Natural killer cell (primary cell): Measurements from ENCODE around the gene LUC7L. TPM values are rescaled to one million over a fixed set of nuclear protein-coding genes. Genes with fewer than 3 reads are reported as not detected.

Experiments
- ATAC-seq, 3 donors: fragments of 150-1000 bp in 2 of 3; fragments of 200-7000 bp in 1 of 3; cut with Tn5 transposase; 1 replicate in 1 of 3; 2 replicates in 2 of 3; pipeline ENCODE4 v1.10.0; 2021; ENCODE audit warnings: mild to moderate bottlenecking in 2 of 3, moderate library complexity in 2 of 3
- DNase-seq, 2 donors: peaks; one replicate each; pipeline versions ENCODE4 v3.0.0 to v3.0.0-alpha.2; 2013 to 2021; ENCODE audit warnings: mixed read lengths in 1 of 2
- H3K27ac ChIP-seq: one replicate; pipeline ENCODE4 v1.5.1; 2013; ENCODE audit warnings: mild to moderate bottlenecking, low read length
- H3K27me3 ChIP-seq: one replicate; pipeline ENCODE4 v1.6.1; 2013; ENCODE audit warnings: low read length; ENCODE audit not compliant: control insufficient read depth, insufficient read depth
- H3K36me3 ChIP-seq: one replicate; pipeline ENCODE4 v1.6.1; 2013; ENCODE audit warnings: low read length; ENCODE audit not compliant: control insufficient read depth, insufficient read depth
- H3K4me1 ChIP-seq: one replicate; pipeline ENCODE4 v1.6.1; 2013; ENCODE audit warnings: low read length; ENCODE audit not compliant: control insufficient read depth, insufficient read depth
- H3K4me3 ChIP-seq: one replicate; pipeline ENCODE4 v1.5.1; 2013; ENCODE audit warnings: low read length
- H3K9me3 ChIP-seq: one replicate; pipeline ENCODE4 v1.6.1; 2013; ENCODE audit warnings: low read length; ENCODE audit not compliant: control insufficient read depth, insufficient read depth
- H3K27ac Mint-ChIP-seq, 2 donors: one replicate each; pipeline ENCODE4 v1.8.0; 2022; ENCODE audit warnings: mild to moderate bottlenecking in 2 of 2, mixed read lengths in 2 of 2, moderate library complexity in 1 of 2
- H3K27me3 Mint-ChIP-seq, 2 donors: one replicate each; pipeline ENCODE4 v1.8.0; 2022; ENCODE audit warnings: low read depth in 2 of 2, mixed read lengths in 2 of 2
- H3K36me3 Mint-ChIP-seq: one replicate; pipeline ENCODE4 v1.8.0; 2022; ENCODE audit warnings: mixed read lengths
- H3K4me1 Mint-ChIP-seq, 2 donors: one replicate each; pipeline ENCODE4 v1.8.0; 2022; ENCODE audit warnings: mixed read lengths in 2 of 2
- H3K4me3 Mint-ChIP-seq: one replicate; pipeline ENCODE4 v1.8.0; 2022; ENCODE audit warnings: mild to moderate bottlenecking, moderate library complexity, mixed read lengths
- H3K9me3 Mint-ChIP-seq, 2 donors: one replicate each; pipeline ENCODE4 v1.8.0; 2022; ENCODE audit warnings: mixed read lengths in 2 of 2
- CTCF ChIP-seq: fragments of 200-600 bp; IDR thresholded peaks from one replicate; pipeline ENCODE4 v1.8.0; 2022; ENCODE audit warnings: antibody characterized with exemption
- WGBS: methylation state at CpG from one replicate; pipeline ENCODE4 v1.1.7; 2013; ENCODE audit warnings: missing lambda C conversion rate; ENCODE audit not compliant: insufficient coverage; 5-methylcytosine and 5-hydroxymethylcytosine counted together
- intact Hi-C: fragments of 100-400 bp; cut with micrococcal nuclease; formaldehyde crosslinking; loops from one replicate; pipeline ENCODE4 v1.14.2; 2022
- total RNA-seq, 4 donors: library from RNA; stranded (reverse); fragments of 120-200 nt in 1 of 4; gene quantifications; one replicate each; pipeline versions ENCODE4 v1.2.3 to v1.2.4, GENCODE V29; 2013 to 2022

The LUC7L gene
- total RNA-seq, 3 donors from 2014 or later (not counting 1 experiment from before 2014, with no cell fraction given): 129 to 168 (median 153) TPM

GRCh38 chr16:180681-181564 is 48.3 kb downstream of the LUC7L start:
- Histone ChIP-seq H3K27ac (no peak overlapping the region), H3K4me1 (peaks cover 19% of the 10 kb centered on the region), H3K4me3 (peak overlapping the region; percentile 36), H3K27me3 (peaks cover 24% of the 10 kb centered on the region), H3K9me3 (no peaks in the 10 kb centered on the region), H3K36me3 (no peaks in the 10 kb centered on the region)
- no peak for TF ChIP-seq CTCF
- Mint-ChIP-seq H3K4me3 (peak overlapping the region; percentile 63), H3K36me3 (no peaks in the 10 kb centered on the region), H3K27me3 (peaks cover 10 to 11% of the 10 kb centered on the region in 2 donors), H3K9me3 (no peaks in the 10 kb centered on the region), H3K27ac (no peak overlapping the region), H3K4me1 (no peaks in the 10 kb centered on the region)
- 2% methylated on average over 89 of the region's 89 CpGs for WGBS
- intact Hi-C loops: loop anchor here (1.0 kb wide), 3 partner anchors 64 to 116 kb away; no protein-coding TSS in a partner anchor
- DNase-seq (peak in 1 of 2 donors; percentile 91), ATAC-seq (peak; percentile 90 to 95 (median 90))

DNA sequence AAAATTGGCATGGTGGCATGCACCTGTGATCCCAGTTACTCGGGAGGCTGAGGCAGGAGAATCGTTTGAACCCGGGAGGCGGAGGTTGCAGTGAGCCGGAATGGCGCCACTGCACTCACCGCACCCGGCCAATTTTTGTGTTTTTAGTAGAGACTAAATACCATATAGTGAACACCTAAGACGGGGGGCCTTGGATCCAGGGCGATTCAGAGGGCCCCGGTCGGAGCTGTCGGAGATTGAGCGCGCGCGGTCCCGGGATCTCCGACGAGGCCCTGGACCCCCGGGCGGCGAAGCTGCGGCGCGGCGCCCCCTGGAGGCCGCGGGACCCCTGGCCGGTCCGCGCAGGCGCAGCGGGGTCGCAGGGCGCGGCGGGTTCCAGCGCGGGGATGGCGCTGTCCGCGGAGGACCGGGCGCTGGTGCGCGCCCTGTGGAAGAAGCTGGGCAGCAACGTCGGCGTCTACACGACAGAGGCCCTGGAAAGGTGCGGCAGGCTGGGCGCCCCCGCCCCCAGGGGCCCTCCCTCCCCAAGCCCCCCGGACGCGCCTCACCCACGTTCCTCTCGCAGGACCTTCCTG is 49.1 kb downstream of the LUC7L start, which contains the start of gene HBQ1:
Gene HBQ1, plus strand, starts transcription at position 359 of the 575 bp plus-strand sequence. Its CDS starts 28 bp downstream, at position 387.
- Mint-ChIP-seq H3K4me3 (peak within 1 kb of the TSS; percentile 63), H3K27ac (no peak within 1 kb of the TSS), H3K27me3 (peaks cover 11 to 16% of the 10 kb centered on the region in 2 donors), H3K36me3 (no peaks in the 10 kb centered on the region), H3K9me3 (no peaks in the 10 kb centered on the region), H3K4me1 (no peaks in the 10 kb centered on the region)
- peaks cover 26% of the 10 kb centered on the region for H3K27me3 ChIP-seq
- intact Hi-C loops: no loop called here
- H3K4me3 ChIP-seq: peak within 1 kb of the TSS; percentile 36
- H3K4me1 ChIP-seq: peaks cover 23% of the 10 kb centered on the region
- H3K36me3 ChIP-seq: no peaks in the 10 kb centered on the region
- DNase-seq (peak; percentile 58 to 62), ATAC-seq (peak in 2 of 3 donors; percentile 29 to 49)
- 8% methylated on average over 57 of the region's 59 CpGs for WGBS
- peak; percentile 60 for TF ChIP-seq CTCF
- H3K27ac ChIP-seq: no peak within 1 kb of the TSS
- no peaks in the 10 kb centered on the region for H3K9me3 ChIP-seq

- Mint-ChIP-seq H3K9me3 (no peaks in the 10 kb centered on the region), H3K36me3 (no peaks in the 10 kb centered on the region), H3K27ac (no peak overlapping the region), H3K27me3 (peaks cover 19 to 23% of the 10 kb centered on the region in 2 donors), H3K4me3 (peak overlapping the region; percentile 25), H3K4me1 (peaks cover 0 to 3% of the 10 kb centered on the region in 2 donors)
- ATAC-seq: no peak
- no peak for TF ChIP-seq CTCF
- no peak overlapping the region for H3K4me3 ChIP-seq
- 82% methylated on average over 17 of the region's 17 CpGs for WGBS
- H3K27ac ChIP-seq: no peak overlapping the region
- intact Hi-C loops: no loop called here
- no peak for DNase-seq
- peaks cover 32% of the 10 kb centered on the region for H3K27me3 ChIP-seq
- peaks cover 25% of the 10 kb centered on the region for H3K4me1 ChIP-seq
- H3K36me3 ChIP-seq: no peaks in the 10 kb centered on the region
- no peaks in the 10 kb centered on the region for H3K9me3 ChIP-seq
Observed at GRCh38 chr16:179211-180092, 49.8 kb downstream of the LUC7L start.
